ENCODE results near the gene FBXW4. TPM values are rescaled to one million over a fixed set of nuclear protein-coding genes. Genes with fewer than 3 reads are reported as not detected.

The FBXW4 gene
- total RNA-seq, 4 donors from 2014 or later, result 48.2 to 83.6 (median 71.3) TPM

GRCh38 chr10:101618871-101619270 lies 76.1 kb downstream of the FBXW4 start:
- TF ChIP-seq, protein P1, sequence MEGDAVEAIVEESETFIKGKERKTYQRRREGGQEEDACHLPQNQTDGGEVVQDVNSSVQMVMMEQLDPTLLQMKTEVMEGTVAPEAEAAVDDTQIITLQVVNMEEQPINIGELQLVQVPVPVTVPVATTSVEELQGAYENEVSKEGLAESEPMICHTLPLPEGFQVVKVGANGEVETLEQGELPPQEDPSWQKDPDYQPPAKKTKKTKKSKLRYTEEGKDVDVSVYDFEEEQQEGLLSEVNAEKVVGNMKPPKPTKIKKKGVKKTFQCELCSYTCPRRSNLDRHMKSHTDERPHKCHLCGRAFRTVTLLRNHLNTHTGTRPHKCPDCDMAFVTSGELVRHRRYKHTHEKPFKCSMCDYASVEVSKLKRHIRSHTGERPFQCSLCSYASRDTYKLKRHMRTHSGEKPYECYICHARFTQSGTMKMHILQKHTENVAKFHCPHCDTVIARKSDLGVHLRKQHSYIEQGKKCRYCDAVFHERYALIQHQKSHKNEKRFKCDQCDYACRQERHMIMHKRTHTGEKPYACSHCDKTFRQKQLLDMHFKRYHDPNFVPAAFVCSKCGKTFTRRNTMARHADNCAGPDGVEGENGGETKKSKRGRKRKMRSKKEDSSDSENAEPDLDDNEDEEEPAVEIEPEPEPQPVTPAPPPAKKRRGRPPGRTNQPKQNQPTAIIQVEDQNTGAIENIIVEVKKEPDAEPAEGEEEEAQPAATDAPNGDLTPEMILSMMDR (IDR thresholded peaks at IDR 0.05), result no peak
- no peak for TF ChIP-seq EP300 (IDR thresholded peaks at IDR 0.05)
- TF ChIP-seq POLR2AphosphoS5 (IDR thresholded peaks at IDR 0.05), result no peak
- no peak for TF ChIP-seq POLR2A (IDR thresholded peaks at IDR 0.05)
- Histone ChIP-seq H3K4me3 (no peak overlapping the region), H3K27me3 (no peaks in the 10 kb centered on the region), H3K36me3 (peaks cover 42% of the 10 kb centered on the region), H3K27ac (no peak overlapping the region), H3K4me1 (peaks cover 3% of the 10 kb centered on the region), H3K9me3 (no peaks in the 10 kb centered on the region)
- 100% methylated on average over 2 of the region's 2 CpGs for WGBS
- DNase-seq (ENCODE audit: low spot score in 2 of 2), result no peak

DNA sequence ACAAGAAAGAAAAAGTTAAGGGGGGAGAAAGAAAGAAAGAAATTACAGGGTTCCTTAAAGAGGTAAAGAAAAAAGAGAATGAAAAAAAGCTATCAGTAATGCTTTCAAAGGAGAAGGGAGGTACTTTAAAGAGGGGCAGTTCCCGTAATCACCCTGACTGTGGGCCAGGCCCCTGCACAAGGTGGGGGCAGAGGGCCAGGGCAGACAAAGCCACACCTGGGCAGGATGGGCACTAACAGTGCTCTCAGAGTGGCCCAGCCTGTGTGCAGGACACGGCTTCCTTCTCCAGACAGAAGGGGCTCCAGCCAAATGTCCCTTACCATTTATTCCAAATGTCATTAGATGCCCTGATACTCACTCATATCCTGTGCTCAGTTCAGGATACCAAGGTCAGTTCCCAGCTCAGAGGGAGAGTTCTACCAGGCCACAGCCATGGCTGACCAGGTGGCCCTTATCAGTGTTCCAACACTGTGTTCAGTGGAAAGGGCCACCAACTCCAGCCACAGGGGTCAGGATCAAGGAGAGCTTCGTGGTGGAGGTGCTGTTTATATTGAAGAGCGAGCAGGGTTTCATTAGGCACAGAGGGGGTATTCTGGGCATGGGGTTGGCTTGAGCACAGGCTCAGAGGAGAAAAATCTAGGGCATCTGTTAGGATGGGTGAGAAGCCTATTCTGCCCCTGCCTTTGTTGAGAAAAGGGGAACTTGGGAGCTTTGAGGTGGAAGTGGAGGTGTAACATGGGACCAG lies 77.0 kb downstream of the FBXW4 start:
- Histone ChIP-seq H3K4me3 (no peak overlapping the region), H3K4me1 (peaks cover 3% of the 10 kb centered on the region), H3K27me3 (no peaks in the 10 kb centered on the region), H3K9me3 (no peaks in the 10 kb centered on the region), H3K36me3 (peaks cover 44% of the 10 kb centered on the region), H3K27ac (no peak overlapping the region)
- WGBS, result 96% methylated on average over 4 of the region's 4 CpGs
- no peak for TF ChIP-seq POLR2A (IDR thresholded peaks at IDR 0.05)
- TF ChIP-seq, protein P1 (IDR thresholded peaks at IDR 0.05), result no peak
- no peak for TF ChIP-seq EP300 (IDR thresholded peaks at IDR 0.05)
- TF ChIP-seq POLR2AphosphoS5 (IDR thresholded peaks at IDR 0.05), result no peak
- no peak for DNase-seq (ENCODE audit: low spot score in 2 of 2)

- H3K4me3 ChIP-seq, result no peak overlapping the region
- TF ChIP-seq EP300 (IDR thresholded peaks at IDR 0.05), result no peak
- TF ChIP-seq, protein P1 (IDR thresholded peaks at IDR 0.05), result no peak
- TF ChIP-seq POLR2AphosphoS5 (IDR thresholded peaks at IDR 0.05), result no peak
- TF ChIP-seq POLR2A (IDR thresholded peaks at IDR 0.05), result no peak
- H3K27me3 ChIP-seq, result no peaks in the 10 kb centered on the region
- DNase-seq (ENCODE audit: low spot score in 2 of 2), result no peak
- H3K27ac ChIP-seq, result no peak overlapping the region
- H3K4me1 ChIP-seq, result peaks cover 3% of the 10 kb centered on the region
- no peaks in the 10 kb centered on the region for H3K9me3 ChIP-seq
- peaks cover 48% of the 10 kb centered on the region for H3K36me3 ChIP-seq
- 85% methylated on average over 8 of the region's 8 CpGs for WGBS
These were observed 77.7 kb downstream of the FBXW4 start for GRCh38 chr10:101617102-101617823.

DNA sequence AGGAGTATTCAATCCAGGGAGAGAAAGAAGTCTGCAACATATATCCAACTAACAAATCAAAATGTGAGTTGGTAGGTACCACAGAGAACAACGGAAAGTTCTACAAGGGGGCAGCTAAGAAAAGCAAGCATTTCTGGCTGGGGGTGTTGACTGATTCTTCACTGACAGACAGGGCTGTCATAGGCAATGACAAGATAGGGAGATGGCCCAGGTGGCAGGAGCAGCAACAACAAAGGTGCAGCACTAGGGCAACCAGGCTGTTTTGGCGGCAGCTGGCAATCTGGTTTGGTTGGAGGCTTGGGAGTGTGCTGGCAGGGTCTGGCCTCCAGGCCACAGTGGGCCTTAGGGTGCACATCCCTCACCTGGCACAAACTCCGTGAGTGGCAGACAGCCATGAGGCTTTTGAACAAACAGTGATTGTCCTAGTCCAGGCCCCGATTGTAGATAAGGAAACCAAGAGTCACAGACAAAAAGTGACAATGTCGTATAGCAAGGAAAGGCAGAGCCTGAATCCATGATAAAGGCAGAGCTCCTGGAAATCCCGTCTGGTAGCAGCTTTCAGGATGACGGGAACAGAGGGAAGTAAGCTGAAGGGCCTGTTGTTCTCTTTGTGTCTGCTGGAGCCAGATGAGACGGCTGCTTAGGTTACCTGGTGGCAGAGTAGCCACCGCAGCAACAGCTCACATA lies 78.4 kb downstream of the FBXW4 start:
- no peaks in the 10 kb centered on the region for H3K4me1 ChIP-seq
- no peak for DNase-seq (ENCODE audit: low spot score in 2 of 2)
- no peaks in the 10 kb centered on the region for H3K9me3 ChIP-seq
- TF ChIP-seq EP300 (IDR thresholded peaks at IDR 0.05), result no peak
- no peak for TF ChIP-seq POLR2A (IDR thresholded peaks at IDR 0.05)
- TF ChIP-seq POLR2AphosphoS5 (IDR thresholded peaks at IDR 0.05), result no peak
- TF ChIP-seq, protein P1 (IDR thresholded peaks at IDR 0.05), result no peak
- 71% methylated on average over 9 of the region's 9 CpGs for WGBS
- no peaks in the 10 kb centered on the region for H3K27me3 ChIP-seq
- H3K27ac ChIP-seq, result no peak overlapping the region
- no peak overlapping the region for H3K4me3 ChIP-seq
- peaks cover 48% of the 10 kb centered on the region for H3K36me3 ChIP-seq

Data from suprapubic skin (tissue), 4 donors.